ENCODE results near the gene MRC1.

- TF ChIP-seq CTCF (IDR thresholded peaks at IDR 0.05 in 2 of 3, conservative IDR thresholded peaks at IDR 0.05 in 1 of 3; ENCODE audit: control insufficient read depth in 2 of 3, extremely low read depth in 1 of 3, insufficient read depth in 1 of 3, low read depth in 3 of 3, low read length in 3 of 3): no peak
- no peak for TF ChIP-seq REST (IDR thresholded peaks at IDR 0.05; ENCODE audit: low read depth, low read length)
- TF ChIP-seq SUZ12 (IDR thresholded peaks at IDR 0.05; ENCODE audit: unreplicated experiment): no peak
- no peak for TF ChIP-seq ZNF384 (IDR thresholded peaks at IDR 0.05; ENCODE audit: borderline replicate concordance, low read depth, low read length)
- no peak for TF ChIP-seq PBX3 (IDR thresholded peaks at IDR 0.05; ENCODE audit: insufficient replicate concordance, low read depth, low read length)
Measured at GRCh38 chr10:17821893-17822292, 12.7 kb downstream of the MRC1 start.

Measured in GM12878 (cell line).